ENCODE measurements around the gene GRID2.

- TF ChIP-seq EZH2 (IDR thresholded peaks at IDR 0.05): no peak
- TF ChIP-seq, protein P1, sequence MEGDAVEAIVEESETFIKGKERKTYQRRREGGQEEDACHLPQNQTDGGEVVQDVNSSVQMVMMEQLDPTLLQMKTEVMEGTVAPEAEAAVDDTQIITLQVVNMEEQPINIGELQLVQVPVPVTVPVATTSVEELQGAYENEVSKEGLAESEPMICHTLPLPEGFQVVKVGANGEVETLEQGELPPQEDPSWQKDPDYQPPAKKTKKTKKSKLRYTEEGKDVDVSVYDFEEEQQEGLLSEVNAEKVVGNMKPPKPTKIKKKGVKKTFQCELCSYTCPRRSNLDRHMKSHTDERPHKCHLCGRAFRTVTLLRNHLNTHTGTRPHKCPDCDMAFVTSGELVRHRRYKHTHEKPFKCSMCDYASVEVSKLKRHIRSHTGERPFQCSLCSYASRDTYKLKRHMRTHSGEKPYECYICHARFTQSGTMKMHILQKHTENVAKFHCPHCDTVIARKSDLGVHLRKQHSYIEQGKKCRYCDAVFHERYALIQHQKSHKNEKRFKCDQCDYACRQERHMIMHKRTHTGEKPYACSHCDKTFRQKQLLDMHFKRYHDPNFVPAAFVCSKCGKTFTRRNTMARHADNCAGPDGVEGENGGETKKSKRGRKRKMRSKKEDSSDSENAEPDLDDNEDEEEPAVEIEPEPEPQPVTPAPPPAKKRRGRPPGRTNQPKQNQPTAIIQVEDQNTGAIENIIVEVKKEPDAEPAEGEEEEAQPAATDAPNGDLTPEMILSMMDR (IDR thresholded peaks at IDR 0.05): no peak
Observed at GRCh38 chr4:93186846-93187245, 883.1 kb downstream of the GRID2 start.
